ENCODE data around the gene GPX4.

Gene GPX4

DNA sequence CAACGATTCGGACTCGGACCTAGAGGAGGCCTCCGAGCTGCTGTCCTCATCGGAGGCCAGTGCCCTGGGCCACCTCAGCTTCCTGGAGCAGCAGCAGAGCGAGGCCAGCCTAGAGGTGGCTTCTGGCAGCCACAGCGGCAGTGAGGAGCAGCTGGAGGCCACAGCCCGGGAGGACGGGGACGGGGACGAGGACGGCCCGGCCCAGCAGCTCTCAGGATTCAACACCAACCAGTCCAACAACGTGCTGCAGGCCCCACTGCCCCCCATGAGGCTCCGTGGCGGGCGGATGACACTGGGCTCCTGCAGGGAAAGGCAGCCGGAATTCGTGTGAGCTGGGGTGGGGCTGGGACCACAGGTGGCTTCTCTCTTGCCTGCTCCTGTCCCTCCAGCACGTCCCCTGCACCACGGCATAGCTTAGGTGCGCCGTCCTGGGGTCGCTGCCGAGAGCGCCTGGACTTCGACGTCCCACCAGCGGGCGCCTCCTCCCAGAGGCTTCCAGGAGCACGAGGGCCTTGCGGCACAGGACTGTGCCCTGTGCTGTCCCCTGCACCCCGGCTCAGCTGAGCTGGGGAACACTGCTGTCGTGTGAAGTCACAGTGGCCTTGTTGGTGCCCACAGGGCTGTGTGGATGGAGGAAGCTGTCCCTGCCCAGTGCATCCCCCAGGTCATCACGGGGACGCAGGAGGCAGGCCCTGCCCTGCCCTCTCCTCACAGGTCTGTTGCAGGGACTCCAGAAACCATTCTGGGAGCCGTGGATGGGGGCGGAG is 17.9 kb upstream of the GPX4 start:
- TF ChIP-seq TAF1 (IDR thresholded peaks at IDR 0.05; ENCODE audit: borderline replicate concordance, insufficient read depth, low read length) = no peak
- TF ChIP-seq, protein P1, sequence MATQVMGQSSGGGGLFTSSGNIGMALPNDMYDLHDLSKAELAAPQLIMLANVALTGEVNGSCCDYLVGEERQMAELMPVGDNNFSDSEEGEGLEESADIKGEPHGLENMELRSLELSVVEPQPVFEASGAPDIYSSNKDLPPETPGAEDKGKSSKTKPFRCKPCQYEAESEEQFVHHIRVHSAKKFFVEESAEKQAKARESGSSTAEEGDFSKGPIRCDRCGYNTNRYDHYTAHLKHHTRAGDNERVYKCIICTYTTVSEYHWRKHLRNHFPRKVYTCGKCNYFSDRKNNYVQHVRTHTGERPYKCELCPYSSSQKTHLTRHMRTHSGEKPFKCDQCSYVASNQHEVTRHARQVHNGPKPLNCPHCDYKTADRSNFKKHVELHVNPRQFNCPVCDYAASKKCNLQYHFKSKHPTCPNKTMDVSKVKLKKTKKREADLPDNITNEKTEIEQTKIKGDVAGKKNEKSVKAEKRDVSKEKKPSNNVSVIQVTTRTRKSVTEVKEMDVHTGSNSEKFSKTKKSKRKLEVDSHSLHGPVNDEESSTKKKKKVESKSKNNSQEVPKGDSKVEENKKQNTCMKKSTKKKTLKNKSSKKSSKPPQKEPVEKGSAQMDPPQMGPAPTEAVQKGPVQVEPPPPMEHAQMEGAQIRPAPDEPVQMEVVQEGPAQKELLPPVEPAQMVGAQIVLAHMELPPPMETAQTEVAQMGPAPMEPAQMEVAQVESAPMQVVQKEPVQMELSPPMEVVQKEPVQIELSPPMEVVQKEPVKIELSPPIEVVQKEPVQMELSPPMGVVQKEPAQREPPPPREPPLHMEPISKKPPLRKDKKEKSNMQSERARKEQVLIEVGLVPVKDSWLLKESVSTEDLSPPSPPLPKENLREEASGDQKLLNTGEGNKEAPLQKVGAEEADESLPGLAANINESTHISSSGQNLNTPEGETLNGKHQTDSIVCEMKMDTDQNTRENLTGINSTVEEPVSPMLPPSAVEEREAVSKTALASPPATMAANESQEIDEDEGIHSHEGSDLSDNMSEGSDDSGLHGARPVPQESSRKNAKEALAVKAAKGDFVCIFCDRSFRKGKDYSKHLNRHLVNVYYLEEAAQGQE (IDR thresholded peaks at IDR 0.05; ENCODE audit: insufficient read depth in 1 of 2, low read depth in 2 of 2, low read length in 2 of 2) = no peak
- no peak for TF ChIP-seq SIN3A (IDR thresholded peaks at IDR 0.05; ENCODE audit: borderline replicate concordance, insufficient read depth, low read length)
- no peak for TF ChIP-seq FOXP2 (optimal IDR thresholded peaks at IDR 0.05; ENCODE audit: borderline replicate concordance, extremely low read depth, extremely low read length, insufficient read depth)
- TF ChIP-seq POLR2AphosphoS5 (IDR thresholded peaks at IDR 0.05; ENCODE audit: low read depth, low read length) = no peak; the same call in none of the 2 replicates

DNA sequence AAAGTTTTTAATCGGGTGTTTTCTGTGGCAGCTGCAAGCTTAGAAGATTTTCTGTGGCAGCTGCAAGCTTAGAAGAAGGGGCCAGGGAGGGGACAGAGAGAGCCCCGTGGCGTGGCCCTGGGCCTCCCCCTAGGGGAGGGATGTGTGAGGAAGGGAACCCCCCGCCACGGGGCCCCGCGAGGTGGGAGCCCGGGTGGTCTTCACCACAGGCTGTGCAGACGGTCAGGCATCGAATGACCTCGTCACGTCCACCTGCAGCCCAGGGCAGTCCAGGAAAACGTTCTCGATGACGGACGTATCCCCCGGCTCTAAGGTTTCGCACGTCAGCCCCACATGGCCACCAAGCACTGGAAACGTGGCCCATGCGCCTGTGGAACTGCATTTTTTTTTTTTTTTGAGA is 17.2 kb upstream of the GPX4 start:
- TF ChIP-seq, protein P1 (IDR thresholded peaks at IDR 0.05; ENCODE audit: insufficient read depth in 1 of 2, low read depth in 2 of 2, low read length in 2 of 2) = no peak

DNA sequence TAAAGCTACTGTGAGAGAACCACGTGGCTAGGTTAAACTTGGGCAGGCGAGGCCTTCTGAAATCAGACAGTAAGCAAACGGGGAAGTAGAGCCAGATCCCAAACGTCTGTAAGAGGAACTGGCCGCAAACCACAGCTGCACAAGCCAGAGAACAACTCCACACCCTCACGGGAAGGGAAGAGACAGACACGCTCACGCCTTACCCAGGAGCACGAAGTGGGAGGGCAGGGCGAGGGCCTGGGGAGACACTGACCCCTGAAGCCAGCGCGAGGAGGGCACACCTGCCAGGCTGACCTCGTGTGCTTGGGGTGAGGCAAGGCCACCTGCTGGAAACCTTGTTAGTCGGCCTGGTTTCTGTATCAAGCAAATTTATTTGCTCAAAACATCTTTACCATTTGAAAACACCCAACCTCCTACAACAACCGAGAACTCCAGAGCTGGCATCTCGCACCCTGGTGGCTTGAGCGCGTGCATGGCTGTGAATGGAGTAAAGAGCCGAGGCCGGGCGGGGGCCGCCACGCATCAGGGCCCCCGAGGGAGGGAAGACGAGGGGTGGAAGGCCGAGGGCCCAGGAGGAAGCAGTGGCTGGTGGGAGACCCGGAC is 15.9 kb upstream of the GPX4 start:
- TF ChIP-seq FOXP2 (optimal IDR thresholded peaks at IDR 0.05; ENCODE audit: borderline replicate concordance, extremely low read depth, extremely low read length, insufficient read depth) = no peak
- no peak for TF ChIP-seq TAF1 (IDR thresholded peaks at IDR 0.05; ENCODE audit: borderline replicate concordance, insufficient read depth, low read length)
- no peak for TF ChIP-seq POLR2AphosphoS5 (IDR thresholded peaks at IDR 0.05; ENCODE audit: low read depth, low read length)
- no peak for TF ChIP-seq SIN3A (IDR thresholded peaks at IDR 0.05; ENCODE audit: borderline replicate concordance, insufficient read depth, low read length)
- TF ChIP-seq, protein P1 (IDR thresholded peaks at IDR 0.05; ENCODE audit: insufficient read depth in 1 of 2, low read depth in 2 of 2, low read length in 2 of 2) = no peak

DNA sequence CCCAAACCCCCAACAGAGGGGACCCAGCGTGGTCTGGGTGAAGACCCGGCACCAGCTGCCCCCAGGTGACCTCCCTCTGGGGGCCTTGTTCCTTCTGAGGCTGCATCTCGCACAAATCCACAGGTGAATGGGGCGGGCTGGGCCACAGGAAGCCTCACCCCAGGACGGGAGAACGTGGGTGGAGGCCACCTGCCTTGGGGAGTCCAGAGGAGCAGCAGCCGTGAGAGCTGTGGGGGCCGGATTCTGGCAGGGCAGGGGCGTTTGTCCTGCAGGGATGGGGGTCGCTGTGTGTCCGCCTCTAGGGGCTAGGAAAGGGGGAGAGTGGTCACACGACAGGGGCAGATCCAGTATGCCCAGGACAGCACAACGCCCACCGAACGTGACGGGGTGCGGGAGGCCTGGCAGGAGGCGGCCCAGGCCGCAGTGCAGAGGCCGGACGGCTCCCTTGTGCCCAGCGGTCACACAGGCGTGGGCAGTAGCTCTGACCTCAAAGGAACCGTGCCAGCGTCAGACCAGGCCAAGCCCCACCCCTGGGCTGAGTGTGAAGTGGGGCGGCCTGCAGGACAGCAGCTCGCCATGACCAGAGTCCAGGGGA is 15.3 kb upstream of the GPX4 start:
- TF ChIP-seq POLR2AphosphoS5 (IDR thresholded peaks at IDR 0.05; ENCODE audit: low read depth, low read length) (no peak), SIN3A (IDR thresholded peaks at IDR 0.05; ENCODE audit: borderline replicate concordance, insufficient read depth, low read length) (no peak), FOXP2 (optimal IDR thresholded peaks at IDR 0.05; ENCODE audit: borderline replicate concordance, extremely low read depth, extremely low read length, insufficient read depth) (no peak), TAF1 (IDR thresholded peaks at IDR 0.05; ENCODE audit: borderline replicate concordance, insufficient read depth, low read length) (no peak)
- TF ChIP-seq, protein P1 (IDR thresholded peaks at IDR 0.05; ENCODE audit: insufficient read depth in 1 of 2, low read depth in 2 of 2, low read length in 2 of 2) = no peak
